IPS-20b (cell line): Measurements from ENCODE around the gene ZNFX1.

Source experiments
- H3K27ac ChIP-seq: one replicate; pipeline ENCODE4 v1.5.1; 2013; ENCODE audit warnings: low read length
- H3K27me3 ChIP-seq: 2 replicates; pipeline ENCODE4 v1.6.1; 2013; ENCODE audit warnings: mild to moderate bottlenecking, low read length, inconsistent platforms; ENCODE audit not compliant: insufficient read depth
- H3K36me3 ChIP-seq: 2 replicates; pipeline ENCODE4 v1.6.1; 2013; ENCODE audit warnings: low read depth, mild to moderate bottlenecking, inconsistent platforms, low read length, moderate library complexity; ENCODE audit not compliant: insufficient read depth
- H3K4me1 ChIP-seq: 2 replicates; pipeline ENCODE4 v1.6.1; 2013; ENCODE audit warnings: mild to moderate bottlenecking, control low read depth, inconsistent platforms, low read length, moderate library complexity; ENCODE audit not compliant: insufficient read depth
- H3K4me3 ChIP-seq: 2 replicates; pipeline ENCODE4 v1.5.1; 2013; ENCODE audit warnings: mild to moderate bottlenecking, low read length, inconsistent platforms
- H3K9ac ChIP-seq: 2 replicates; pipeline ENCODE4 v1.6.1; 2013; ENCODE audit warnings: low read depth, mild to moderate bottlenecking, inconsistent platforms, low read length, moderate library complexity
- H3K9me3 ChIP-seq: 2 replicates; pipeline ENCODE4 v1.6.1; 2013; ENCODE audit warnings: mild to moderate bottlenecking, low read depth, low read length, inconsistent platforms; ENCODE audit not compliant: insufficient read depth

The ZNFX1 gene

DNA sequence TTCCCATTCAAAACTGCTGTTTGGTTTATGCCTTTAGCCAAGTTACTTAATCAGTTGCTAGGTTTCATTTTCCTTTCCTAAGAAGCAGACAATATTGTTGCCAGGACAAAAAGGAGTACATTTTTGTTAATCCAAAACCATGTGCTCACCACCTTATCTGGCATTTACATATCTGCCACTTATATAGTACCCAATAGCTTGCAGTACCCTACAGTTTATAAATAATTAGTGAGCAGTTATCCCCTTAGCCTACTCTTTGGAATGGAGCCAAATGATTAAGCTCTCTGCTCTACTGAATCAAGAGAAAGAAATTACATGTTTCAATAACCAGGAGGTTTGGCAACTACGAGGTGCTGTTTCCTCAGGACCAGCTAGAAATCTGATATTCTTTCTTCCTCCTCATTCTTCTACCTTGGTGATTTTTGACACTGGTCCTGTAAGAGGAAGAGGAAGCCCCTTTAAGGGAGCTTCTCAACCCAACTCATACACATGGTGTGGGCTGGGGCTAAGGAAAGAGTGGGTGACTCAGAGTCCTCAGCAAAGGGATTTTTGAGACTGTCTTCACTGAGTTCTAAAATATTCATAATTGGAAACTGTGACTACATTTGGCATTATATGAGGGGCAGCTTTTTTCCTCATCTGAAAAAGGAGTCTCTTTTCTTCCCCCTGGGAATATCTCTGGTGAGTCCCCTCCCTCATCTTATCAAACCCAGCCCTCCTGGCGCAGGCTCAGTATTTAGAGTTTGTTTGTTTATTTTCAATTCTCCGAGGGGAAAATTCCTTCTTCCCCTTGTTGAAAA is 1.5 kb downstream of the ZNFX1 start:
- H3K9ac ChIP-seq, result peak overlapping the region; percentile 99; the same call in 1 of the 2 replicates
- H3K27ac ChIP-seq, result no peak overlapping the region
- H3K4me3 ChIP-seq, result peak overlapping the region; percentile 95
- H3K4me1 ChIP-seq, result no peaks in the 10 kb centered on the region; the same call in 1 of the 2 replicates
- 0 out of 2 replicates have a peak, but pooled peaks cover 4% of the 10 kb centered on the region for H3K9me3 ChIP-seq
- H3K27me3 ChIP-seq, result no peaks in the 10 kb centered on the region
- peaks cover 69% of the 10 kb centered on the region for H3K36me3 ChIP-seq

DNA sequence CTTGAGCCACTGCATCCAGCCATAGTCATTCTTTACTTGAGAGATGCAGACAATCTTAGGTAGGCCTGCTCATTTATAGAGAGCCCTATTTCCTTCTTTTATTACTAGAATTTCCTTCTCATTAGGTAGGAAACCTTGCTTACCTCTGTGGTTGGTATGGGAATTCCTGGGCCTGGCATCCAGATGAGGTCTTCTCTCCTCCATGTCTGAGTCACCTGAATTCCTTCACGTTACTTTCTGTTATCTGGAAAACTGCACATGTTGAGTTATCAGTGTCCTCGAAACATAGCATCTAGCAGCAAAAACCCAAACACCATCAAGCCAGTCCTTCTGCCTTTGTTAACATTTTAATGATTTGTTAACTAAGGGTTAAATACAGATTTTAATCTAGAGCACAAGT is 2.2 kb downstream of the ZNFX1 start:
- no peak overlapping the region for H3K27ac ChIP-seq
- H3K4me1 ChIP-seq, result no peaks in the 10 kb centered on the region; the same call in 1 of the 2 replicates
- peaks cover 69% of the 10 kb centered on the region for H3K36me3 ChIP-seq
- no peaks in the 10 kb centered on the region for H3K27me3 ChIP-seq
- H3K4me3 ChIP-seq, result no peak overlapping the region
- 0 out of 2 replicates have a peak, but pooled peaks cover 4% of the 10 kb centered on the region for H3K9me3 ChIP-seq
- H3K9ac ChIP-seq, result no peak overlapping the region

DNA sequence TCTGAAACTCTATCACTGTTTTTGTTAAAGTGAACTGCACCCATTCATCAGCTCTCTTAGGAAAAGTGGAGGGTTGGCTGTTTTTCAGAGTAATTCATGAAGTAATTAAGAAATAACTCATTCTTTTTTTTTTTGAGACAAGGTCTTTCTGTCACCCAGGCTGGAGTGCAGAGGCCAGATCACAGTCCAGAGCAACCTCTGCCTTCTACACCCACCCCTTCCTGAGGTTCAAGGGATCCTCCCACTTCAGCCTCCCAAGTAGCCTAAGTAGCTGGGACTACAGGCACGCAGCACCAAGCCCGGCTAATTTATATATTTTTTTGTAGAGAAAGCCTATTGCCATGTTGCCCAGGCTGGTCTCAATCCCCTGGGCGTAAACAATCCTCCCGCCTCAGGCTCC is 2.6 kb downstream of the ZNFX1 start:
- Histone ChIP-seq H3K36me3 (peaks cover 69% of the 10 kb centered on the region), H3K9me3 (0 out of 2 replicates have a peak, but pooled peaks cover 4% of the 10 kb centered on the region), H3K9ac (no peak overlapping the region), H3K27ac (no peak overlapping the region), H3K4me3 (no peak overlapping the region), H3K4me1 (no peaks in the 10 kb centered on the region; the same call in 1 of the 2 replicates), H3K27me3 (no peaks in the 10 kb centered on the region)

GRCh38 chr20:49273696-49274277 is 4.1 kb downstream of the ZNFX1 start:
- H3K9me3 ChIP-seq, result no peaks in the 10 kb centered on the region
- H3K36me3 ChIP-seq, result peaks cover 69% of the 10 kb centered on the region
- H3K27me3 ChIP-seq, result no peaks in the 10 kb centered on the region
- no peak overlapping the region for H3K4me3 ChIP-seq
- H3K4me1 ChIP-seq, result no peaks in the 10 kb centered on the region; the same call in 1 of the 2 replicates
- H3K9ac ChIP-seq, result no peak overlapping the region
- no peak overlapping the region for H3K27ac ChIP-seq

- no peak overlapping the region for H3K4me3 ChIP-seq
- no peaks in the 10 kb centered on the region for H3K9me3 ChIP-seq
- no peak overlapping the region for H3K9ac ChIP-seq
- no peaks in the 10 kb centered on the region; the same call in 1 of the 2 replicates for H3K4me1 ChIP-seq
- H3K27ac ChIP-seq, result no peak overlapping the region
- H3K27me3 ChIP-seq, result no peaks in the 10 kb centered on the region
- H3K36me3 ChIP-seq, result peaks cover 74% of the 10 kb centered on the region
Observed at GRCh38 chr20:49272654-49273053, 5.2 kb downstream of the ZNFX1 start.

GRCh38 chr20:49270736-49271135 is 7.1 kb downstream of the ZNFX1 start:
- H3K4me1 ChIP-seq, result no peaks in the 10 kb centered on the region
- H3K4me3 ChIP-seq, result no peak overlapping the region
- no peaks in the 10 kb centered on the region for H3K27me3 ChIP-seq
- no peak overlapping the region for H3K9ac ChIP-seq
- H3K36me3 ChIP-seq, result peaks cover 80% of the 10 kb centered on the region
- H3K9me3 ChIP-seq, result no peaks in the 10 kb centered on the region
- no peak overlapping the region for H3K27ac ChIP-seq

DNA sequence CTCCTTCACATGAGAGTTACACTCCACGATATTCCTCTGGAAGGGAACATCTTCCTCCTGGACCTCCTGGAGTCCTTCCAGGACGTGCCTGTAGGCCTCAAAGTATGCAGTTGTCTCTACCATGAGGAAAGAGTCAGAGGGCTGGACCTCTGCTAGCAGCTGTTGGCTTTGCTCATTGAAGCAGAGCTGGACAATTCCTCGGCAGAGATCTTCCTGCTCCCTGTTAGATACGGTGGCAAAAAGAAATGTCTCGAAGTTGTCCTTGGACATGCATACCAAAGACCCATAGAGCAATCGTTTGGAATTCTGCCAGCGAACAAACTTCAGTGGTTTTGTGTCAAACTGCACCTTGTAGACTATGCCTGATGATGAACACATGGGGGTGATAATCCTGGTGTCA is 7.7 kb downstream of the ZNFX1 start:
- no peak overlapping the region for H3K27ac ChIP-seq
- H3K36me3 ChIP-seq, result peaks cover 80% of the 10 kb centered on the region
- no peaks in the 10 kb centered on the region for H3K27me3 ChIP-seq
- no peak overlapping the region for H3K9ac ChIP-seq
- no peaks in the 10 kb centered on the region for H3K9me3 ChIP-seq
- H3K4me1 ChIP-seq, result no peaks in the 10 kb centered on the region
- H3K4me3 ChIP-seq, result no peak overlapping the region

- no peak overlapping the region for H3K27ac ChIP-seq
- no peaks in the 10 kb centered on the region for H3K9me3 ChIP-seq
- no peak overlapping the region for H3K4me3 ChIP-seq
- H3K36me3 ChIP-seq, result peaks cover 83% of the 10 kb centered on the region
- no peaks in the 10 kb centered on the region for H3K27me3 ChIP-seq
- H3K4me1 ChIP-seq, result no peaks in the 10 kb centered on the region
- H3K9ac ChIP-seq, result no peak overlapping the region
Observed at GRCh38 chr20:49268600-49269365, 9.1 kb downstream of the ZNFX1 start.

DNA sequence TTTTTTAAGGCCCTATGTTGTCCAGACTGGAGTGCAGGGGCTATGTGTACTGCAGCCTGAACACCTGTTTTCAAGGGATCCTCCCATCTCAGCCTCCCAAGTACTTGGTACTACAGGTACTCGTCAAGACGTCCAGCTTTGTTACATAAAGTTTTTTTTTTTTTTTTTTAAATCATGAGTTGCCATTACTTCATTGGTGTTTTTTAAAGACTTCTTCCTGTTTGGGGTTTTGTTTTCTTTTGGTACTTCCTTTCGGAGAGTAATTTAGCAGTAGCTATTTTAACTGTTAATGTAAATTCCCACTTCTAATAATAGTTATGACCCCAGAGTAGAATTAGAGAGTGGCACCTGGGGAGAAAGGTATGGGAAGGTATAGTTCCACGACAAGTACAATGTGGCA is 10.5 kb downstream of the ZNFX1 start:
- Histone ChIP-seq H3K4me1 (no peaks in the 10 kb centered on the region), H3K27me3 (no peaks in the 10 kb centered on the region), H3K9ac (no peak overlapping the region), H3K4me3 (no peak overlapping the region), H3K9me3 (no peaks in the 10 kb centered on the region), H3K36me3 (peaks cover 83% of the 10 kb centered on the region), H3K27ac (no peak overlapping the region)

- Histone ChIP-seq H3K36me3 (peaks cover 74% of the 10 kb centered on the region), H3K9ac (no peak overlapping the region), H3K27ac (no peak overlapping the region), H3K9me3 (no peaks in the 10 kb centered on the region), H3K27me3 (no peaks in the 10 kb centered on the region), H3K4me3 (no peak overlapping the region), H3K4me1 (no peaks in the 10 kb centered on the region)
Observed at GRCh38 chr20:49262444-49262843, 15.4 kb downstream of the ZNFX1 start.

- Histone ChIP-seq H3K9me3 (no peaks in the 10 kb centered on the region), H3K9ac (no peak overlapping the region), H3K27me3 (no peaks in the 10 kb centered on the region), H3K27ac (no peak overlapping the region), H3K4me3 (no peak overlapping the region), H3K36me3 (peaks cover 82% of the 10 kb centered on the region), H3K4me1 (no peaks in the 10 kb centered on the region)
Observed at GRCh38 chr20:49261173-49261572, 16.7 kb downstream of the ZNFX1 start.
